GM03348 (cell line): ENCODE results near the gene CALM1.

Experiments used
- DNase-seq: peaks from one replicate; pipeline ENCODE4 v3.0.0; 2012; ENCODE audit warnings: low spot score

CALM1 gene

DNA sequence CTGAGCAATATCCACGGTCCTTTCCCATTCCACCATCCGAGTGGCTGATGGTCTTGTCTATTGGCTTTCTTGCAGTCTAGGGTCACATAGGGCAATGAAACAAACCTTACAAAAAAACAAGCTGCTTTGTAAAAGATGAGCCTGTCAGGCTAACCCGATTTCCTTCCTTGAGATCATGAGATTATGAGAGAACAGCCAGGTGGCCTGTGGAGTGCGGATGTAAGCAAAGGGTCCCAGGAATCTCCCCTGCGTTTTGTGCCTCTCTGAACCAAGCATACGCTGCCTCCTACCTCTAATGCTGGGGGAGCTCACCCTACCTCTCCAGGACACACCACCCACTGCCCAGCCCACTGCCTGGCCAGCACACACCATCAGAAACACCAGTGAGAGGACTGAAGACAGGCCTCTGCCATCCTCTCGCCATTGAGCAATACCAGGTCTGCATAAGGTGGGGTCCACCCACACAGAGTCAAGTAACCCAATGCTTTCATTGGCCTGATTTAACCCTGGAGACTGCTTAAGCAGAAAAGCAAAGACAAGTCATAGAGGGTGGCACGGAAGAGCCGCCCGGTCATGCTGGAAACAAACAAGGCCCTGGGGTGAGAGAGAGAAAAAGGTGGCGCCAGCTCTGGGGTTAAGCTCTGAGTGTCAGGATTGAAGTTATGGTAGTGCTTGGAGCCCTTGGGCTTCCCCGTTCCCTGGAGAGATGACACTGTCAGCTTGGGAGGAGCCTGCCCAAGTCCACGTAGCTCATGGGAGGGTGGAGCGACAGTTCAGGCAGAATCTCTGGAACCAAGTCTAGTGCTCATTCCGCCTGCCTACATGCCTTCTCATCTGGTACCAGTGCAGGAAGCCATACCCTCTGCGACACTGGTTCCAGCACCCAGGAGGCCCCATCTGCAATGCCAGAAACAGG lies 46.6 kb downstream of the CALM1 start:
- DNase-seq = no peak

DNA sequence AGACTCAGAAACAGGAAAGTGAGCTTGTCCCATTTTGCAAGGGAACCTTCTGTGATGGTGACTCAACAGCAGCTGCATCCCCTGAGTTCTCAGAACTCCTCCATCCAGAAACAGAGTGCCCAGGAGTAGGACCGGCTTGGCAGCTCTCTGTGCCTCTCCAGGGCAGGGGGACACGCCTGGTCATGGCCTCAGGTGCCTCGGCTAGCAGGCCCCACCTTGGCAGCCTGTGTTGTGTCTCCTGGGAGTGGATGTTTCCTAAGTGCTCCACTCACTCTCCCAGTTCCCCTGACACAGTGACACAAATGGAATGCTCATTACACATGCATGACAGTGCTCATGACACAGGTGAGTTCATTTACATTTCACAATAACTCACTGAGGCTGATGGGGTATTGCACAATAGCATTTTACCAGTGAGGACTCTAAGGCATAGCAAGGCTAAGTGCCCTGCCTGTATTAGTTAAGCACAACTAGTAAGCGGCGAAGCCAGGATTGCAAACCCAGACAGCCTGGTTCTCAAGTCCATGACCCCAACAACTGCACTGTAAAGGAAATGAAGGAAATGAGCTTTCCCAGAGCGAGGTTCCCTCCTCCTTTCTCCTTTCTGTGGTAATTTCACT lies 47.4 kb downstream of the CALM1 start:
- no peak for DNase-seq

DNA sequence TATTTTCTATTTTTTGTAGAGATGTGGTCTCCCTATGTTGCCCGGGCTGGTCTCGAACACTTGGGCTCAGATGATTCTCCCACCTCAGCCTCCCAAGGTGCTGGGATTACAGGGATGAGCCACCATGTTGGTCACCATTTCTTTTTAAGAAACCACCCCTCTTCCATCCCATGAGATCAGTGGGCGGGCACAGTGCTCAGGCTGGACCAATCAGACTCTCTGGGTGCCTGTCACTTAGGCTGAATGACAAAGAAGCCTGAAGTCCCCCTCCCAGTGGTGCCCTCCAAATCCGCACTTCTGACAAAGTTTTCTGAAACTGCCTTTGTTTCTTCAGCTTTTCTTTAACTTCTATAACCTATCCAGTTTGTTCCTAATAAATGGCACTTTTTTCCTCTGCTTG lies 48.2 kb downstream of the CALM1 start:
- no peak for DNase-seq

DNA sequence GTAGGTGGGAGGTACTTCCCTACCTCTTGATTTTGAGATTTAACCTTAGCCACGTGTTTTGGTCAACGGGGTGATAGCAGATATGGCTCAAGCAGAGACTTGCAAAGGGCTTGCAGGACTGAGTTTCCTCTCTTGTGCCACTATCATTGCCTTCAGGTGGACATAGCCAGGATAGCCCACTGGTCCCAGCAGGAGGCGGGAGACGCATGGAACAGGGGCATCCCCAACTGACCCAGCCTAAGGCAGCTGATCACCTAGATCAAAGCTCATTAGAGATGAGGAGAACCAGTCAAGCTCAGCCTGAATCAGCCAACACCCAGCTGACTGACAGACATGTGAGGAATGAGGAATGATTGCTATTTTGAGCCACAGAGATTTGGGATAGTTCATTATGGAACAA lies 49.6 kb downstream of the CALM1 start:
- no peak for DNase-seq

DNA sequence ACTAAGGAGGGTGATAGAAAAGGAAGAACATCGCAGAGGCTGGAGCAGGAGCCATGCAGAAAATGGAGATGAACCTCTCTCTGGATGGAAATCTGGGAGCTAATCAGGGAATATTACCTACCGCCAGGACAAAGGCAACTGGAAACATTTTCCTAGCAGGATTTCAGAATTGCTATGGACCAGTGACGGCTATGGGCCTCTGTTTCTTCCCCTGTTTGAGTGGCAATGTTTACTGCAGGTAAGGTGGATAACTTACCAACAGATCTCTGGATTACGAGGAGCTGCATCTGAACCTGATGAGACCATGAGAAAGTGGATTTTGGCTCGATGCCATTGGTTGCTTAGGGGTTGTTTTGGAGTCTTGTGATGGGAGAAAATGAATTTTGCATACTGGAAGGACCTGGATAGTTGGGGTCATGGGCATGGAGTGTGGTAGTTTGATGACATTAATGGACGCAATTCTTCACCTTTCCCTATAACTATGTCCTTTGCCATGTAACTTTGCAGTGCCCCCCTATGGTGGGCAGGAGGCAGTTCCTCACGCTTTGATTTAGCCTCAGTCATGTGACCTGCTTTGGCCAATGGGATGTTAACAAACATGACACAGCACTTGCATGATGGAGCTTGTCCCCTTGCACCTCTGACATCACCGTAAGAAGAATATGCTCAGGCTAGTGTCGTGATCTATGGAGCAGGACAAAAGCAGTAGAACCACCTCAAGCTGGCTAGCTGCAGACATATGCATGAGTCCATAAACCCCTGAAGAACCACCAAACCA lies 51.1 kb downstream of the CALM1 start:
- DNase-seq = no peak

DNA sequence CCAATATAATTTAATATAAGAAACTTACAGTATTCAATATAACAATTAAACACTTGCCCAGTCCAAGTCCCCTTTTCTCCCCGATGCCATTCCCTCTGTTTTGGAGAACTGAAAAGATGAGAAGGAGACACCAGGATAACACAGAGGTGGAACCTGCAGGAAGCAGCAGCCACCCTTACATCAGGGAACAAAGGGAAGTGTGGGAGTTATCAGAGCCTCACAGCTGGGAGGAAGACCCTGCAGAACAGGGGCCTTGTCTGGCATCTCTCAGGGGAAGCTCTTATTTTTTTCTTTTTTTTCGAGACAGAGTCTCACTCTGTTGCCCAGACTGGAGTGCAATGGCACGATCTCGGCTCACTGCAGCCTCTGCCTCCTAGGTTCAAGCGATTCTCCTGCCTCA lies 52.6 kb downstream of the CALM1 start:
- DNase-seq = no peak

DNA sequence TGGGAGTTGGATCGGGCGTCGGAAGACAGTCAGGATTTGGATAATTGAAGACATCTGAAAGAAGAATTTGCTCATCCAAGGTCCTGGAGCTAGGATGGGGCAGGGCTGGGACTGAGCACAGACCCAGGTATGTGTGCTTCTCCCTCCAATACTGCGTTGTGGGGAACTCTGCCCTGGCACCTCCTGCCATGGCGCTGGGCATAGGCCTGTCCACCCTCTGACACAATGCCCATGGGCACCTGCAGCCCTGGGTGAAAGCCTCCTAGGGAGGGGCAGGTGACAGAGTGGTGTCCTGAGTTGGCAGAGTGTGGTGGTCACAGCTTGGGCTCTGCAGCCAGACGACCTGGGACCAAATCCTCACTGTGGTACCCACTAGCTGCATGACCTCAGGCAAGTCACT lies 53.3 kb downstream of the CALM1 start:
- no peak for DNase-seq

DNA sequence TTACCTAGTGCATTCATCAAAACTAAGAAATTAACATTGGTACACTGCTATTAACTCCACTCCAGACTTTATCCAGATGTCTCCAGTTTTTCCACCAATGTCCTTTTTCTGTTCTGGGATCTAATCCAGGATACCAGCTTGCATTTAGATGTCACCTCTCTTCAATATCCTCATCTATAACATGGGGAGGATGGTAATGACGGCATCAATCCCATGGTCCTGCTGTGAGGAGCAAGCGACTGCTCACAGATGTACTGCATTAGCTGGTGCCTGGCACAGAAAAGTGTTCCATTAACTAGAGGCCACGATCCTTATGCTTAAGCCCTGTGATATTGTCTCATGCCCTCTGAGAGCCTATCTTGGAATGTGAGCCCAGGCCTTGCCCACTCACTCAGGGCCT lies 53.8 kb downstream of the CALM1 start:
- DNase-seq = no peak

DNA sequence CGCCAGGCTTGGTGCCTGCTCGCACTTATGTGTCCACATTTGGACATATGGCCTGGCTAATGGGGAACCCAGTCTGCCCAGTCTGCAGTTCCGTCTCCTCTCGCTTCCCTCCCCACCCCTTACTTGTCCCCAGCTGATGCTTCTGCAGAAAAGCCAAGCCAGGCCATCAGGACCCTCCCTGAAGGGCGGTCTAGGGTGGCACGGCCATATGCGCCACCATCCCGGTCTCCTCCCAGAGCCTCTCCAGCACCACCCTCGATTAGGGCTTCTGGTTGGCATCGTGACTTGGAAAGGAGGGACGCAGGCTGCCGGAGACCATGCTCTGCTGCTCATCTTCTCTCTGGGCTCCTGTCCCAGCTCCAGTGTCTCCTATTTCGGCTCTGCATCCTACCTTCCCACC lies 54.6 kb downstream of the CALM1 start:
- no peak for DNase-seq

DNA sequence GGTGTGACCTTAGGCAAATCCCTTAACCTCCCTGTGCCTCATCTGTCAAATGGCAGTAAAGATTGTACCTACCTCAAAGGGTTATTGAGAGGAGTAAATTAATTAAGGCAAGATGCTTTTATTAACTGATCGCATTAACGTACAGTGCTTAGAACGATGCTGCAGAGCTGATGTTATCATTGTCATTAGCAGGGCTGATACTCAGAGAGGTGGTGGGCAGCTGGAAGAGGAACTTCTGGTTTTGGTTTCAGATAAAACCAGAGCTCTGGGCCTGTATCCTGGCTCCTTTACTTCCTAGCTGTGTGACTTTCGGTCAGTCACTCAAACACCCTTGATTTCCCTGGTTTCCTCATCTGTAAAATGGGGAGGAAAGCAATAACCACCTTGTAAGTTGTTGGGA lies 55.1 kb downstream of the CALM1 start:
- DNase-seq = no peak

DNA sequence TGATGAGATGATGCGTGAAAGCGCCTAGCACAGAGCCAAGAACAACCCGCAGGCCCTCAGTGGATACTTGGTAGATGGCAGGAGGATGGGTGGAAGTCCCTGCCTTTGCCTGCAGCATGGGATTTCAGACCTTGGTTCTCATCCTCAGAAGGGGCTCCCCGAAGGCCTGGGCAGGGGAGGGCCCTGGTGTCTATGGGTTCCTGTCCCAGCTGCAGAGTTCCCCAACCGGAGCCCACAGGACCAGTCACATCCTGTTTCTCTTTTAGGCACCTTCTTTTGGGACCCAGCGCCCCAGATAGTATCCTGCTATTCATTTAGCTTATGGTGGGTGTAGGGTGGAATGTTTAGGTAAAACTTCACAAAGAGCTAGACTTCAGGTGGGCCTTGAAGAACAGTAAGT lies 55.5 kb downstream of the CALM1 start:
- no peak for DNase-seq

DNA sequence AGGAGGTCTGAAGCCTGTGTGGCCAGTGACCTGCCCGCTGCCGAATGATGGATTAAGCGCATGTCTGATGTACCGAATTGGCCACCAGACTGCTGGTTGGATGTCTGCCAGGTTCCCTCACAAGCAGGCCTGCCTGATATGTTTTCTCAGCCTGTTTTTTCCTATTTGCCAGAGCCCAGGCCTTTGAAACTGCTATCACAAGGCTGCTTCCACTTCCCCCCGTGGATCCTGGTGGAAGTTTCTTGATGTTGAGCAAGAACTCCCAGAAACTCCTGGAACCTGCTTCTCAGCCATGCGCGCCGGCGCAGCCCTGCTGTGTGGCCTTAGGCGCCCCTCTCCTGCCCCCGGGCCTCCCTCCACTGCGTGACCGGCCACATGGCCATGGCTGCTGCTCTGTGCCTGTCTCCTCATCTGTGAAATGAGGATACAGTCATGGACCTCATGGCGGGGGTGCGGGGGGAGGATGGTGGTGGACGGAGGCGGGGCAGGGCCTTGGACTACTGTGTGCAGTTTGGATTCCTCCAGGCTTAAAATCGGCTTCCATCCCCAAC lies 56.6 kb downstream of the CALM1 start:
- DNase-seq = no peak

DNA sequence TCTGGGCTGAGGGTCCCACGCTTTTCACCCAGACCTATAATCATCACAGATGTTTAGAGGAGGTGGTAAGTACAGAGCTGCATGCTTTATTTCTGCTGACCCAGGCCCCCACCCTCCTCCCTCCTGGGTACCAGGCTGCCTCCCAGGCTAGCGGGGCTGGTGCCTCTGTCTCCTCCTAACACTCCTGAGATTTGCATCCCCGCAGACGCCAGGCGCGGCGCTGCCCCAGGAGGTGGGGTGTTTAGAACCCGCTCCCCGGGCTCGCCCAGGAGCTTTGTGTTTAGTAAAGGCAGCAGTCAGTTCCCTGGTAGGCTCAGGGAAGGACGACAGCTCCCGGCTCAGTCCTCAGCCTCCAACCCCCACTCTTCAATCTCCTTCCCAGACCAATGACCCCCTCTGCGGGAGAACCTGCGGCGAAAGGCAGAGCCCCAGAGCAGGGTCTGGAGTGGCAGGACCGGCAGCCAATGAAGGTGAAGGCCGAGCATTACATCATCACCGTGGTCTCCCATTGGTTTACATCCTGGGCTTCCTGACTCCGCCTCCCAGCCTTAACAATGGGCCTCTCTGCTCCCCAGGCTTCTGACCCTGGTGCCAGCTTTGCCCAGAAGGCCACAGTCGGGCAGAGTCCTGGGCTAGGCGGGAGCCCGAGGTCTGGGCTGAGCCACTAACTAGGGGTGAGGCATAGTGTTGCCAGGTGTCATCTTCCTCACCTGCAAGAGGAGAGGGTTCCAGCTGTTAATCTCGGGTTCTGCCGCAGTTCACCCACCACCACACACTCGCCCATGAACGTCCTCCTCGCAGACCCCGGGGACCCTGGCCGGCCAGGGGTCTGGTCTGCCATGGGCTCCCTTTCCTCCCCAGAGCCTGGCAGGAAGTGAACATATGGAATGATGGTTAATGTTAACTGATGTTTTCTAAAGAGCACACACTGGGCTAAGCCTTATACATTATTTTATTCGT lies 57.5 kb downstream of the CALM1 start:
- DNase-seq = peak; percentile 94

DNA sequence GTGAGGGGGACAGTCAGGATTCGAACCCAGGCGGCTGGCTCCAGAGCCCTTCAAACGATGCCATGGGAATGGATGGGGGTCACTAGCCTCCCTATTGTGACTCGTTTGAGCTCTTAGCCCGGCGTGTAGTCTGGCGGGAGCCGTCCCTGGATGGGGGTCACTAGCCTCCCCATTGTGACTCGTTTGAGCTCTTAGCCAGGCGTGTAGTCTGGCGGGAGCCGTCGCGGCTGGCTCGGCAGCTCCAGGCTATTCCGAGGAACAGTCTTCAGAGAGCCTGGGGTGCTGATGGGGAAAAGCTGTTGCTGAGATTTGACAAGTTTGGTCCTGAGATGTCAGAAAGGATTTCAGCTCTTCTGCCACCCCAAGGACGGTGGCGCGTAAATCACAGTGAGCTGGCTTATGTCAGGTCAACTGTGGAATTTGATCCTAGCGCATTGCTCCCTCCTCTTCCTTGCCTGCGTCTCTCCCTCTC lies 58.3 kb downstream of the CALM1 start:
- no peak for DNase-seq

DNA sequence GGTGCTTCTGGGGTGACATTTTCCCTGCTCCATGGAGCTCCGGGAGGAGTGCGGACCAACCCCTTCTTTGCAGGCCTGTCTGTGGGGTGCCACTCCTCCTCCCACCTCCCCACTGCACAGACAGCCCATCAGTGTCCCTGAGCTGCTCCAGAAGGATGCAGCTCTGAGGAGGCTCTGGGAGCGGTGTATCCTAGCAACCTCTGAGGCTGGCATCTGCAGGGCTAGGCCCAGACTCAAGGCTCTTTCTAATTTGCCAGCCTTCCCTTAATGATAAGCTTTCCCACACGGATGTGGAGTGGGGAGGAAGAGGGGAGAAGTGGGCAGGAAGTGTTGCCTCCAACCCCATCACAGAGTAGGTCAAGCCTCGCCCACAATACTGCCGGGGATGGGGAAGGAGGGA lies 59.7 kb downstream of the CALM1 start:
- no peak for DNase-seq

DNA sequence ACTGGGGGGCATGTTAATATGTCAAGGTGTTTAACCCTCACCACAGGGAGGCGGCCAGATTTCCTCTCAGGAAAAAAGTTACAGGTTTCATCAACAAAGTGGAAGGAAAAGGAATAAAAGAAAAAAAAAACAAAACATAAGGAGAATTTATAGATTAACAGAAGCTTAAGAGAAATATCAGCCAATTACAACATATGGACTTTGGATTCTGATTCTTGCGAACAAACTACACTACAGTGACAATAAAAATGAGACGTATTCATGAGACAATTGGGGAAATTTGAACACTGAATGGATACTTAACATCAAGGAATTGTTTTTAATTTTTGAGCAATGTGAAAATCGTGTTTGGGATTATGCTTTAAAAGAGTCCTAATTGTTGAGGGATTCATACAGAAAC lies 60.4 kb downstream of the CALM1 start:
- no peak for DNase-seq
